HL-60/S4 (cell line): ENCODE results near the gene MED12.

Experiments used
- in situ Hi-C: fragments of 300-500 bp; cut with MboI; formaldehyde crosslinking; loops from 2 replicates; pipeline ENCODE4 v1.14.3; 2022; ENCODE audit warnings: low sequenced_read_pairs

The MED12 gene

GRCh38 chrX:71160475-71160874 lies 42.1 kb downstream of the MED12 start:
- in situ Hi-C loops, result no loop called here

GRCh38 chrX:71162981-71163380 lies 44.6 kb downstream of the MED12 start:
- in situ Hi-C loops, result no loop called here

GRCh38 chrX:71164071-71164470 lies 45.7 kb downstream of the MED12 start:
- in situ Hi-C loops, result no loop called here

- in situ Hi-C loops, result no loop called here
Measured at GRCh38 chrX:71166461-71166860, 48.1 kb downstream of the MED12 start.

- in situ Hi-C loops, result no loop called here
Measured at GRCh38 chrX:71167031-71167781, 48.8 kb downstream of the MED12 start.

- in situ Hi-C loops, result no loop called here
Measured at GRCh38 chrX:71168134-71168533, 49.7 kb downstream of the MED12 start.

- in situ Hi-C loops, result no loop called here
Measured at GRCh38 chrX:71169586-71169985, 51.2 kb downstream of the MED12 start.

- in situ Hi-C loops, result loop anchor here (10.0 kb wide), 1 partner anchor 196 kb away; no protein-coding TSS in a partner anchor
Measured at GRCh38 chrX:71170660-71171059, 52.3 kb downstream of the MED12 start.

- in situ Hi-C loops, result loop anchor here (10.0 kb wide), 1 partner anchor 196 kb away; no protein-coding TSS in a partner anchor
Measured at GRCh38 chrX:71171110-71171801, 52.9 kb downstream of the MED12 start.

- in situ Hi-C loops, result loop anchor here (10.0 kb wide), 1 partner anchor 199 kb away; no protein-coding TSS in a partner anchor
Measured at GRCh38 chrX:71173440-71173839, 55.0 kb downstream of the MED12 start.

- in situ Hi-C loops, result loop anchor here (10.0 to 25.0 kb wide), 2 partner anchors 200 to 412 kb away; no protein-coding TSS in a partner anchor
Measured at GRCh38 chrX:71174795-71175194, 56.4 kb downstream of the MED12 start.

- in situ Hi-C loops, result loop anchor here (10.0 to 25.0 kb wide), 2 partner anchors 201 to 413 kb away; no protein-coding TSS in a partner anchor
Measured at GRCh38 chrX:71175531-71175930, 57.1 kb downstream of the MED12 start.

- in situ Hi-C loops, result loop anchor here (10.0 to 25.0 kb wide), 2 partner anchors 203 to 415 kb away; no protein-coding TSS in a partner anchor
Measured at GRCh38 chrX:71177327-71177726, 58.9 kb downstream of the MED12 start.

GRCh38 chrX:71178908-71179307 lies 60.5 kb downstream of the MED12 start:
- in situ Hi-C loops, result loop anchor here (10.0 to 25.0 kb wide), 2 partner anchors 204 to 417 kb away; no protein-coding TSS in a partner anchor

- in situ Hi-C loops, result loop anchor here (25.0 kb wide), 1 partner anchor 418 kb away; no protein-coding TSS in a partner anchor
Measured at GRCh38 chrX:71180579-71181265, 62.3 kb downstream of the MED12 start.

GRCh38 chrX:71181558-71181909 lies 63.1 kb downstream of the MED12 start:
- in situ Hi-C loops, result loop anchor here (25.0 kb wide), 1 partner anchor 419 kb away; no protein-coding TSS in a partner anchor

- in situ Hi-C loops, result loop anchor here (25.0 kb wide), 1 partner anchor 420 kb away; no protein-coding TSS in a partner anchor
Measured at GRCh38 chrX:71181910-71182799, 63.8 kb downstream of the MED12 start.

GRCh38 chrX:71182871-71183270 lies 64.5 kb downstream of the MED12 start:
- in situ Hi-C loops, result loop anchor here (25.0 kb wide), 1 partner anchor 421 kb away; no protein-coding TSS in a partner anchor

- in situ Hi-C loops, result loop anchor here (25.0 kb wide), 1 partner anchor 421 kb away; no protein-coding TSS in a partner anchor
Measured at GRCh38 chrX:71183341-71183740, 64.9 kb downstream of the MED12 start.

GRCh38 chrX:71184092-71184491 lies 65.7 kb downstream of the MED12 start:
- in situ Hi-C loops, result loop anchor here (25.0 kb wide), 1 partner anchor 422 kb away; no protein-coding TSS in a partner anchor
